Smooth muscle cell (in vitro differentiated cells): ENCODE results near the gene IYD. TPM values are rescaled to one million over a fixed set of nuclear protein-coding genes. Genes with fewer than 3 reads are reported as not detected.

Experiments
- DNase-seq: peaks from one replicate; lab custom pipeline; 2025; ENCODE audit not compliant: unreplicated experiment; lab: John Stamatoyannopoulos, UW
- H2AFZ ChIP-seq: fragments of 200-600 bp; sonication (generic); 2 replicates; pipeline ENCODE4 v1.6.0; 2016; ENCODE audit warnings: antibody characterized with exemption, low read depth, mild to moderate bottlenecking
- H3F3A ChIP-seq: fragments of 200-600 bp; sonication (generic); 2 replicates; pipeline ENCODE4 v1.6.0; 2017; ENCODE audit warnings: antibody characterized with exemption, low read depth
- H3K27ac ChIP-seq: fragments of 200-600 bp; sonication (generic); 2 replicates; pipeline ENCODE4 v1.5.1; 2016; ENCODE audit warnings: low read depth, mild to moderate bottlenecking
- H3K27me3 ChIP-seq: fragments of 200-600 bp; sonication (generic); 2 replicates; pipeline ENCODE4 v1.6.1; 2016; ENCODE audit warnings: low read depth, mild to moderate bottlenecking
- H3K36me3 ChIP-seq: fragments of 200-600 bp; sonication (generic); 2 replicates; pipeline ENCODE4 v1.5.1; 2016; ENCODE audit warnings: low read depth
- H3K4me1 ChIP-seq: fragments of 200-600 bp; sonication (generic); 2 replicates; pipeline ENCODE4 v1.5.1; 2016; ENCODE audit warnings: low read depth
- H3K4me2 ChIP-seq: fragments of 200-600 bp; sonication (generic); 2 replicates; pipeline ENCODE4 v1.6.0; 2016; ENCODE audit warnings: mild to moderate bottlenecking
- H3K4me3 ChIP-seq: fragments of 200-600 bp; sonication (generic); 2 replicates; pipeline ENCODE4 v1.5.1; 2016; ENCODE audit warnings: mild to moderate bottlenecking
- H3K79me2 ChIP-seq: fragments of 200-600 bp; sonication (generic); 2 replicates; pipeline ENCODE4 v1.6.0; 2016; ENCODE audit warnings: low read depth, mild to moderate bottlenecking
- H3K9ac ChIP-seq: fragments of 200-600 bp; sonication (generic); 2 replicates; pipeline ENCODE4 v1.6.0; 2016; ENCODE audit warnings: low read depth
- H3K9me3 ChIP-seq: fragments of 200-600 bp; sonication (generic); replicated peaks from 2 replicates; pipeline ENCODE4 v1.5.1; 2016; ENCODE audit warnings: low read depth
- H4K20me1 ChIP-seq: fragments of 200-600 bp; sonication (generic); 2 replicates; pipeline ENCODE4 v1.6.0; 2016; ENCODE audit warnings: low read depth
- WGBS: methylation state at CpG from one replicate; pipeline ENCODE4 v1.1.7; 2016; ENCODE audit warnings: low lambda C conversion rate; 5-methylcytosine and 5-hydroxymethylcytosine counted together
- polyA plus RNA-seq: library from polyadenylated mRNA; unstranded; fragments of >200 nt; fragmentation: Nextera tagmentation; extraction: Ambion mirVana; gene quantifications from 2 replicates; pipeline ENCODE4 v1.2.1, GENCODE V29; 2016
- total RNA-seq: library from RNA; depleted of rRNA; stranded (reverse); fragments of >200 nt; gene quantifications from 2 replicates; pipeline ENCODE4 v1.2.3, GENCODE V29; 2014
- TF ChIP-seq, protein P1 (sequence below): fragments of 200-600 bp; sonication (generic); IDR thresholded peaks from 2 replicates; pipeline ENCODE4 v1.5.1; 2017; ENCODE audit warnings: borderline replicate concordance, mild to moderate bottlenecking, antibody characterized with exemption; ENCODE audit not compliant: insufficient read depth, poor library complexity, severe bottlenecking

The IYD gene
- total and polyA plus RNA-seq, 2 experiments from 2014 or later, result not detected

- WGBS, result 98% methylated on average over 5 of the region's 5 CpGs
- no peaks in the 10 kb centered on the region for H4K20me1 ChIP-seq
- TF ChIP-seq, protein P1, sequence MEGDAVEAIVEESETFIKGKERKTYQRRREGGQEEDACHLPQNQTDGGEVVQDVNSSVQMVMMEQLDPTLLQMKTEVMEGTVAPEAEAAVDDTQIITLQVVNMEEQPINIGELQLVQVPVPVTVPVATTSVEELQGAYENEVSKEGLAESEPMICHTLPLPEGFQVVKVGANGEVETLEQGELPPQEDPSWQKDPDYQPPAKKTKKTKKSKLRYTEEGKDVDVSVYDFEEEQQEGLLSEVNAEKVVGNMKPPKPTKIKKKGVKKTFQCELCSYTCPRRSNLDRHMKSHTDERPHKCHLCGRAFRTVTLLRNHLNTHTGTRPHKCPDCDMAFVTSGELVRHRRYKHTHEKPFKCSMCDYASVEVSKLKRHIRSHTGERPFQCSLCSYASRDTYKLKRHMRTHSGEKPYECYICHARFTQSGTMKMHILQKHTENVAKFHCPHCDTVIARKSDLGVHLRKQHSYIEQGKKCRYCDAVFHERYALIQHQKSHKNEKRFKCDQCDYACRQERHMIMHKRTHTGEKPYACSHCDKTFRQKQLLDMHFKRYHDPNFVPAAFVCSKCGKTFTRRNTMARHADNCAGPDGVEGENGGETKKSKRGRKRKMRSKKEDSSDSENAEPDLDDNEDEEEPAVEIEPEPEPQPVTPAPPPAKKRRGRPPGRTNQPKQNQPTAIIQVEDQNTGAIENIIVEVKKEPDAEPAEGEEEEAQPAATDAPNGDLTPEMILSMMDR, result no peak
Measured at GRCh38 chr6:150347845-150348244, 21.0 kb upstream of the IYD start.

GRCh38 chr6:150349546-150349945, 19.3 kb upstream of the IYD start:
- DNase-seq, result no peak
- Histone ChIP-seq H3K4me1 (no peaks in the 10 kb centered on the region), H3K9ac (no peak overlapping the region), H3F3A (no peaks in the 10 kb centered on the region), H3K4me2 (no peak overlapping the region), H3K4me3 (no peak overlapping the region), H4K20me1 (no peaks in the 10 kb centered on the region), H3K9me3 (no peaks in the 10 kb centered on the region), H3K27me3 (no peaks in the 10 kb centered on the region), H3K79me2 (no peaks in the 10 kb centered on the region), H3K27ac (no peak overlapping the region), H2AFZ (no peak overlapping the region), H3K36me3 (no peaks in the 10 kb centered on the region)
- 63% methylated on average over 4 of the region's 4 CpGs for WGBS
- TF ChIP-seq, protein P1, result no peak

More at GRCh38 chr6:150347845-150348244, 21.0 kb upstream of the IYD start:
- Histone ChIP-seq H3K36me3 (no peaks in the 10 kb centered on the region), H3K4me3 (no peak overlapping the region), H3K27ac (no peak overlapping the region), H3F3A (no peaks in the 10 kb centered on the region), H3K4me1 (no peaks in the 10 kb centered on the region), H2AFZ (no peak overlapping the region), H3K9me3 (no peaks in the 10 kb centered on the region), H3K4me2 (no peak overlapping the region), H3K9ac (no peak overlapping the region), H3K79me2 (no peaks in the 10 kb centered on the region), H3K27me3 (no peaks in the 10 kb centered on the region)
- no peak for DNase-seq

DNA sequence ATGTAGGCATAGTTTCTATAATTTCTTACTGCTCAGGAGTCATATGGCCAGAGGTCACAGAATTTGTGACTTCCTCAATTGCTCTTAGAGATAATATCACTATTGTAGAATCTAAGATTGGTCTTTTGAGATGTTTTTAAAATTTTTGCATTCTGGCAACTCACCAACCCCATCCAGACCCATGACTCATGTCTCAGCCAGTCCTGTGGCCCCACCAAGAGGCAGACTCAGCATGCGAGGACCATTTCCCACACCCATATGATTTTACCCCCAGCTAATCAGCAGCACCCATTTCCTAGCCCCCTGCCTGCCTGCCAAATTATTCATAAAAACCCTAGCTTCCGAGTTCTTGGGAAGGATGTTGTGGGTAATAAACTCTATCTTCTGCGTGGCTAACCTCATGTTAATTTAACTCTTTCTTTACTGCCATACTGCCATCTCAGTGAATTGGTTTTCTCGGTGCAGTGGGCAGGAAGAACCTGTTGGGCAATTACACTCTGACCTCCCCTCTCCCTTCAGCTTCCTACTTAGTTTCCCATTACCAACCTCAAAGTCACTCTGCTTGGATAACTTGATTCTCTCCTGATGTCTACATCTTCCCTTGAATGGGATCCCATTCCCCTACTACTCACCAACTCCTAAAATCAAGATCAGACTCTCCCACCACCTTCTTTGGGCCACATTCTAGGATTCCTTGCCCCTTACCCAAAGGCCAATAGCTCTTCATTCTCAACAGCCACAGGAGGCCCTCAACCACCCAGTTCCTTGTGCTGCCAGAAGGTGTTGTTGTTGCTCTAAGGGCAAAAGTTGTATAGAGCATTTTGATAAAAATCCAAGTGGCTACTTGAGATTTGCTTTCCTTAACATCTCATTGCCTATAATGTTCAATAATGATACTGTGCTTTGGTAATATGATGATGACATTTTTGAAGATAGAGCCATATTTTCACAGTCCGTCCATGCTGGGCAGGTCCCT, 16.2 kb upstream of the IYD start:
- Histone ChIP-seq H3K79me2 (no peaks in the 10 kb centered on the region), H3K9ac (no peak overlapping the region), H3K9me3 (no peaks in the 10 kb centered on the region), H3K27me3 (no peaks in the 10 kb centered on the region), H3K36me3 (no peaks in the 10 kb centered on the region), H3K27ac (peak overlapping the region; percentile 12), H4K20me1 (no peaks in the 10 kb centered on the region), H3K4me1 (no peaks in the 10 kb centered on the region), H2AFZ (no peak overlapping the region), H3F3A (no peaks in the 10 kb centered on the region), H3K4me3 (no peak overlapping the region), H3K4me2 (peak overlapping the region; percentile 25)
- TF ChIP-seq, protein P1, result no peak
- no peak for DNase-seq
- 41% methylated on average over 5 of the region's 5 CpGs for WGBS
